ENCODE results near the gene ZNF688.
"Not testable (repeated sequence)": the region's sequence is repeated elsewhere in the genome, so short reads cannot be mapped to it uniquely, and the experiment has no call there.

Gene ZNF688

GRCh38 chr16:30532285-30533145 is 39.0 kb downstream of the ZNF688 start:
- no peak for DNase-seq

- DNase-seq = no peak
Observed at GRCh38 chr16:30530163-30531037, 41.1 kb downstream of the ZNF688 start.

- no peak for DNase-seq
Observed at GRCh38 chr16:30528799-30529457, 42.6 kb downstream of the ZNF688 start.

- no peak for DNase-seq
Observed at GRCh38 chr16:30527635-30528178, 43.8 kb downstream of the ZNF688 start.

GRCh38 chr16:30526823-30527634 is 44.5 kb downstream of the ZNF688 start:
- peak; percentile 96 for DNase-seq

- peak; percentile 73 for DNase-seq
Observed at GRCh38 chr16:30526137-30526822, 45.2 kb downstream of the ZNF688 start, which contains the start of gene ZNF768. Gene ZNF768, minus strand, starts transcription at chr16:30526566. Its CDS starts 153 bp downstream, at chr16:30526413.

- DNase-seq = no peak
Observed at GRCh38 chr16:30525844-30526136, 45.7 kb downstream of the ZNF688 start.

GRCh38 chr16:30524575-30525568 is 46.6 kb downstream of the ZNF688 start:
- DNase-seq = no peak

- no peak for DNase-seq
Observed at GRCh38 chr16:30523768-30524574, 47.5 kb downstream of the ZNF688 start.

GRCh38 chr16:30522702-30523463 is 48.6 kb downstream of the ZNF688 start:
- not testable (repeated sequence) for DNase-seq

- no peak for DNase-seq
Observed at GRCh38 chr16:30521873-30522641, 49.5 kb downstream of the ZNF688 start.

- no peak for DNase-seq
Observed at GRCh38 chr16:30521476-30521872, 50.0 kb downstream of the ZNF688 start.
